ENCODE data around the gene RHOH. TPM values are rescaled to one million over a fixed set of nuclear protein-coding genes. Genes with fewer than 3 reads are reported as not detected.

Gene RHOH
- polyA plus RNA-seq, 2 of the 4 experiments (the other 2 are of a cell fraction), result 0.08 to 0.26 TPM

- POLR2A ChIA-PET, result no interaction called here
- TF ChIP-seq RCOR1 (IDR thresholded peaks at IDR 0.05; ENCODE audit: low read depth, low read length) (no peak), ZC3H11A (IDR thresholded peaks at IDR 0.05) (no peak), FOSB (CRISPR knock-in tag; IDR thresholded peaks at IDR 0.05) (no peak), MYC (IDR thresholded peaks at IDR 0.05; ENCODE audit: borderline replicate concordance, low read length) (no peak), CTCF (IDR thresholded peaks at IDR 0.05) (no peak), FOXS1 (CRISPR knock-in tag; IDR thresholded peaks at IDR 0.05) (no peak), ELK1 (IDR thresholded peaks at IDR 0.05; ENCODE audit: low read depth, low read length) (no peak), EHF (CRISPR knock-in tag; IDR thresholded peaks at IDR 0.05) (no peak), E2F6 (IDR thresholded peaks at IDR 0.05; ENCODE audit: borderline replicate concordance, low read depth) (no peak), CHD2 (IDR thresholded peaks at IDR 0.05; ENCODE audit: low read length, partially characterized antibody) (no peak), BHLHE40 (IDR thresholded peaks at IDR 0.05; ENCODE audit: low read depth, low read length) (no peak), MAZ (IDR thresholded peaks at IDR 0.05; ENCODE audit: borderline replicate concordance, low read depth, low read length) (no peak), SREBF2 (IDR thresholded peaks at IDR 0.05) (no peak), JUN (IDR thresholded peaks at IDR 0.05) (no peak), HOXA7 (CRISPR knock-in tag; IDR thresholded peaks at IDR 0.05) (no peak), CEBPB (IDR thresholded peaks at IDR 0.05) (no peak), RARB (CRISPR knock-in tag; IDR thresholded peaks at IDR 0.05) (no peak), CBX2 (IDR thresholded peaks at IDR 0.05; ENCODE audit: borderline replicate concordance, low read depth) (no peak), RAD21 (conservative IDR thresholded peaks at IDR 0.05 in 1 of 2, IDR thresholded peaks at IDR 0.05 in 1 of 2) (no peak), SMC3 (IDR thresholded peaks at IDR 0.05) (no peak)
- 95% methylated on average over 4 of the region's 4 CpGs for WGBS (ENCODE audit: missing lambda C conversion rate)
- ATAC-seq (no peak), DNase-seq (ENCODE audit: low read depth in 1 of 2, low spot score in 1 of 2) (no peak), FAIRE-seq (no peak)
- CTCF ChIA-PET, result no interaction called here
- no peak overlapping the region for H3K27ac ChIP-seq
- H3K4me3 ChIP-seq, result no peak overlapping the region
- no peaks in the 10 kb centered on the region for H3K9me3 ChIP-seq
- H3K4me2 ChIP-seq, result no peak overlapping the region
- no peaks in the 10 kb centered on the region for H3K4me1 ChIP-seq
Measured at GRCh38 chr4:40173470-40173875, 23.4 kb upstream of the RHOH start.

- FAIRE-seq, result no peak
- no peak for ATAC-seq
- no peak for TF ChIP-seq HDAC2 (IDR thresholded peaks at IDR 0.05)
- no peak for TF ChIP-seq EHF (CRISPR knock-in tag; IDR thresholded peaks at IDR 0.05)
- no peak for TF ChIP-seq SREBF2 (IDR thresholded peaks at IDR 0.05)
- TF ChIP-seq CBX2 (IDR thresholded peaks at IDR 0.05; ENCODE audit: borderline replicate concordance, low read depth), result no peak
- TF ChIP-seq HOXB5 (CRISPR knock-in tag; IDR thresholded peaks at IDR 0.05), result no peak
- no peak for TF ChIP-seq TFCP2L1 (CRISPR knock-in tag; IDR thresholded peaks at IDR 0.05)
- TF ChIP-seq ZC3H11A (IDR thresholded peaks at IDR 0.05), result no peak
- no peak for TF ChIP-seq NPAS2 (CRISPR knock-in tag; IDR thresholded peaks at IDR 0.05; ENCODE audit: borderline replicate concordance)
- no peak for TF ChIP-seq ESRRA (IDR thresholded peaks at IDR 0.05; ENCODE audit: borderline replicate concordance, low read length)
- TF ChIP-seq HMGXB4 (CRISPR knock-in tag; IDR thresholded peaks at IDR 0.05; ENCODE audit: borderline replicate concordance), result no peak
- no peak for TF ChIP-seq GATA3 (IDR thresholded peaks at IDR 0.05; ENCODE audit: borderline replicate concordance)
- TF ChIP-seq ZSCAN20 (CRISPR knock-in tag; IDR thresholded peaks at IDR 0.05), result no peak
- no peak for TF ChIP-seq JUN (IDR thresholded peaks at IDR 0.05)
- no peak for TF ChIP-seq CBX8 (IDR thresholded peaks at IDR 0.05)
- no peak for TF ChIP-seq MAFK (IDR thresholded peaks at IDR 0.05; ENCODE audit: partially characterized antibody)
- no peak for TF ChIP-seq FOSB (CRISPR knock-in tag; IDR thresholded peaks at IDR 0.05)
- WGBS (ENCODE audit: missing lambda C conversion rate), result 86% methylated on average over 10 of the region's 10 CpGs
- Histone ChIP-seq H3K4me3 (no peak overlapping the region), H3K4me1 (peaks cover 5% of the 10 kb centered on the region; the same call in 1 of the 3 replicates), H3K27ac (no peak overlapping the region; a peak in 1 of 6 replicates), H3K4me2 (no peak overlapping the region), H3K9me3 (no peaks in the 10 kb centered on the region)
- DNase-seq (ENCODE audit: low read depth in 1 of 2, low spot score in 1 of 2), result no peak
- CTCF ChIA-PET, result interaction anchor here (1.0 kb wide), 1 partner anchor 141 kb away, joined by 3 read pairs; no protein-coding TSS in a partner anchor
- POLR2A ChIA-PET, result no interaction called here
Measured at GRCh38 chr4:40176602-40177001, 20.2 kb upstream of the RHOH start.

Data from A549 (cell line).